T47D (cell line): Measurements from ENCODE around the gene HDGFL3.
"Not testable (repeated sequence)": the region's sequence is repeated elsewhere in the genome, so short reads cannot be mapped to it uniquely, and the experiment has no call there.

ENCODE experiments used
- DNase-seq, 2 experiments: peaks; one replicate each; pipeline versions ENCODE4 v3.0.0 to v3.0.0-alpha.2; 2011 to 2012; ENCODE audit warnings: low read depth in 1 of 2, low spot score in 1 of 2
- JUND ChIP-seq: IDR thresholded peaks from 2 replicates; pipeline ENCODE4 v1.6.1; 2012; ENCODE audit warnings: low read depth
- in situ Hi-C: cut with HindIII; loops from 2 replicates; pipeline ENCODE4 v1.10.0; 2016; ENCODE audit warnings: low sequenced_read_pairs, low pct_unique_long_range_greater_than_20kb

Gene HDGFL3

DNA sequence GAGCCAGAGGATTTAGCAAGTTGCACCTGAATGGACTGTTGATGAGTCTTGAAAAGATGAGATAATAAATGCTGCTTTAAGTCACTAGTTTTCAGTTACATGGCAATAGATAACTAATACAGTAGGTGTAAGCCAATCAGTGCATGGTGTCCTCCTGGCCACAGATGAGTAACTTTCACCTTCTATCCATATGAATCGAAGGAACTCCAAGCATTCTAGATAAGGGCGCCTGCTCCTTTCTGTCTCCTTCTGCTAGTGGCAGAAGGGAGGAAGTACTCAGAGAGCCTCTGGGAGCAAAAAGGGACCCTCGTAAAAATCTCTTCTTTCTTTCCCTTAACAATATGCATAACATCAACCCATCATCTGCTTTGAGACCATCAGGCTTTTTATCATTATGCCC, 62.9 kb downstream of the HDGFL3 start:
- in situ Hi-C loops, result no loop called here

DNA sequence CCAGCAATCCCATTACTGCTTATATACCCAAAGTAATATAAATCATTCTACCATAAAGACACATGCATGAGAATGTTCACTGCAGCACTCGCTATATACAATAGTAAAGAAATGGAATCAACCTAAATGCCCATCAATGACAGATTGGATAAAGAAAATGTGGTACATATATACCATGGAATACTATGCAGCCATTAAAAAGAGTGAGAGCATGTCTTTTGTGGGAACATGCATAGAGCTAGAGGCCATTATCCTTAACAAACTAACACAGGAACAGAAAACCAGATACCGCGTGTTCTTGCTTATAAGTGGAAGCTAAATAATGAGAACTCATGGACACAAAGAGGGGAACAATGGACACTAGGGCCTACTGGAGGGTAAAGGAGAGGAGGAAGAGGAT, 65.5 kb downstream of the HDGFL3 start:
- DNase-seq, in situ Hi-C loops: not testable (repeated sequence)

More for the DNA sequence above, 62.9 kb downstream of the HDGFL3 start:
- DNase-seq, result no peak
- no peak for TF ChIP-seq JUND

DNA sequence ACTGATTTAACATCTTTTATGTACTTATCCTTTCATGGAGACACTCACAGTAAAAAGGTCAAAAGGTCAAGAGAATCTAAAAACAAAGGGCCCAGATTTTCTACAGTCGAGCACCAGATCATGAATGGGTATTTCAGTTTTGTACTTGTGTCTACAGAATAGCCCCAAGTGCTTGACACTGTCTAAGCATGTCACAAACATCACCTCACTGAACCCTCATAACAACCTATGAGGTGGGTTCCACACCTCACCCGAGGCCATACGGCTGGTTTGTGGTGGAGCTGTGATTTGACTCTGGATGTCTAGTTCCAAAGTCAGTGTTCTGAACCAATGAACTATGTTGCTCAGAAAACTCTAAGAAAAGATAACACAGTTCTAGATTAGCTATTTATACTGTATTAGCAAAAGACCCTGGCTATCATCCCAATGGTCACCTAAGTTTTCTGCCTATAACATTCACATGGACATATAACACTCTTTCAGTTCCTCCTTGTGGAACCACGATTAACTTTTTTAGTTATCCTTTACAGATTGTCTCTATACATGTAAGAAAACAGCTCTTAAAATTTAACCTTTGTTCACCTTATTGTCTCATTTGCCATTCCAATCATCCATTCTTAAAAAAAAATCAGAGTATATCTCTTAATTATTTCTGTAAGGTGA, 74.6 kb downstream of the HDGFL3 start:
- TF ChIP-seq JUND, result no peak
- in situ Hi-C loops, result no loop called here
- no peak for DNase-seq

DNA sequence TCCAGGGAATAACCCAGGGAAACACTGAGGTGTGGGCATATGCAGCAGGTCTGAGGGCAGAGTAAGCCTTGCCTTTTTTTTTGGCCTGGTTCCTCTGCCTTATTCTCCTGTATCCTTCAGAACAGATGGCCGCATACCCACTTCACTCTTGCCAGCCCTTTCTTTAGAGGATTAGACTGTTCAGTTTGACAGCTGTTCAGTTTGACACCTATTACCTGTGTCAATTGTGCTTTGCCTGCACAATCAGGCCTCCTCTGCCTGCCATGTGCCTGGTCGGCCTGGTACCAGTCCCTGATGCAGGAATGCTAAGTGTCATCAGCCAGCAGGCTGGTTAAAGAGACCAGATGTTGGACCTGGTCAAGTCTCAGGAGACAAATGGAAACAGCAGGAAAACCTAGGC, 77.8 kb downstream of the HDGFL3 start:
- TF ChIP-seq JUND, result no peak
- in situ Hi-C loops, result no loop called here
- DNase-seq, result no peak

- peak in 1 of 2 experiments; percentile 69 for DNase-seq
- no peak for TF ChIP-seq JUND
- in situ Hi-C loops, result no loop called here
These were observed 80.0 kb downstream of the HDGFL3 start for GRCh38 chr15:83127547-83128150.

DNA sequence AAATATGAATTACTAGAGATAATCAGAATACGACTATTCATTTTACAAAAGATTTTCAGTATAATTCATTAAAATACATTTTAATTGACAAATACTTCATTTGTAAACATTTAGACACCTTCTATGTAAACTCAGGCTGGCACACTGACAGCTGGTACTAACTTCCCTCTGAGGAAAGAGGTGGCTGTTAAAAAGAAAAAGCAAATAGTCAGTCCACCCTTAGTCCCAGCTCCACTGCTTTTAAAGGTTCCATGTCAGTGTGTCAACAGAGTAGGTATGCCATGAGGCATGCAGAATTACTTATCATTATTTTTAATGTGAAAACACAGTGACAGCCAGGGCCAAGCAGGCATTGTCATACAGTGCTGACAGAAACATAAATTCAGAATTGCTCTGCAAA, 84.1 kb downstream of the HDGFL3 start:
- in situ Hi-C loops, result no loop called here
- no peak for TF ChIP-seq JUND
- no peak for DNase-seq

DNA sequence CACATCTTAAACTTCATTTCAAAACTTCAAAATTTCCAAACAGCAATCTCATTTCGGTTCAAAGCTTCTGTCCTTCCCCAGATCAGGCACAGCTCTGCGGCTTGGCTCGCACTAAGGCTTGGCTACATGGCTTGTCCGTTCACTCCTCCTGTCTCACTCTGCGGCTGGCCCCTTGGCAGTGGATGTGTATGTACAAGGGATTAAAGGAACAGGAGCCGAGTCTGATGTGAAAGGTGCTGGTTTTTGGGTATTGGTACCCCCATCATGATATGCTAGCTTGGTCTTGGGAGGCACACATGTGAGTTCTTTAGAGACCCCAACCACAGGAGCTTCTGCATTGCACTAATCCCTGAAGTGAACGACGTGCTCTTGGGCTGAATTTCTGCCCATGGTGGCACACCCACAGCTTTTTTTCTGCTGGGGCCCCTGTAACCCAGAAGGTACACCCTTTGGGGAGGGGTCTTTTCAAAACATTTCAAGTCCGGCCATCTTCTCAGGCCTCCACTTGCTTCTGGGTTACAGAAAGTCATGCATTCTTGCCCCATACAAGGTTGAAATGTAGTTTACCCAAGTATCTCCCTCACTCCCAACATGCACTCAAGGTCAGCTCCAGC, 87.5 kb downstream of the HDGFL3 start:
- no peak for DNase-seq
- in situ Hi-C loops, result no loop called here
- no peak for TF ChIP-seq JUND

DNA sequence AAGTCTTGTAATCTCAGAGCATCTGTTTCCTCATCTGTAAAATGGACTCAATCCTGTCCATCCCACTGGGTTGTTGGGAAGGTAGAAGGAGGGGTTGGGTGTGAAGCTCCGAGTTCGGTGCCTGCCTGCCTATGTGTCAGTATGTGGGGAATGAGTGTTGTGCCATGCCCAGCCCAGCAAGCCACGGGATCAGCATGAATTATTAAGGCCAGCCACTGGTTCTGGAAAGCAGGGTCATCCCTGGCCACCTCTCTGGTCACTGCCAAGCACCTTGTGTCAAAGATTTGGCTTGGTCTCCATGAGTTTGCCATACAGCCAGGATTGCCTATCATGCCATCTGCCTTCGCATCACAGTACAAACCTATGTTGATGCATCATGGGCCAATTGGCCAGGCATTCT, 88.7 kb downstream of the HDGFL3 start:
- in situ Hi-C loops, result no loop called here
- DNase-seq, result no peak
- TF ChIP-seq JUND, result no peak

DNA sequence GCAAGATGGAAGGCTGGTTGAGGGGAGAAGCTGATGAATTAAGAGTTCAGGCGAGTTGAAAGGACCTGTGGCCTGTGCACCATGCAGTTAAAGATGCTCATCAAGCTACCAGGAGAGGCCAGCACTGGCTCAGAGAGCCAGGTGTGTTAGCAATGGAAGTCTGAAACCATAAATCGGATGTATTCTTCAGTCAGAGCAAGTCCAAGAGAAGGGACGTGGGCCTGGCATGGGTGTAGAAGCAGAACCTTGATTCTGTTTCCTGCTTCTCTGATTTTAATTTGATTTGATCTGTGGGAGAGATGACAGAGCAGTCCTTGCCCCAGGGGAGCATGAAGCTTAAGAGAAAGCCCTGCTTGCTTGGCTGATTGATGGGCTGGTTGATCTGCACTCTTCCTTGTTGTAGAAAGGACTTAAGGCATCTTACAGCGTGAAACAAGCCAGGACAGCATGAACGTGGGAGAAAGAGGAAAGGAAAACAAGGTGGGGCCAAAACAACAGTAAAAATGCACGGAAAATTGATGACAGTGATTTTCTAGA, 89.3 kb downstream of the HDGFL3 start:
- in situ Hi-C loops, result no loop called here
- DNase-seq, result no peak
- no peak for TF ChIP-seq JUND

DNA sequence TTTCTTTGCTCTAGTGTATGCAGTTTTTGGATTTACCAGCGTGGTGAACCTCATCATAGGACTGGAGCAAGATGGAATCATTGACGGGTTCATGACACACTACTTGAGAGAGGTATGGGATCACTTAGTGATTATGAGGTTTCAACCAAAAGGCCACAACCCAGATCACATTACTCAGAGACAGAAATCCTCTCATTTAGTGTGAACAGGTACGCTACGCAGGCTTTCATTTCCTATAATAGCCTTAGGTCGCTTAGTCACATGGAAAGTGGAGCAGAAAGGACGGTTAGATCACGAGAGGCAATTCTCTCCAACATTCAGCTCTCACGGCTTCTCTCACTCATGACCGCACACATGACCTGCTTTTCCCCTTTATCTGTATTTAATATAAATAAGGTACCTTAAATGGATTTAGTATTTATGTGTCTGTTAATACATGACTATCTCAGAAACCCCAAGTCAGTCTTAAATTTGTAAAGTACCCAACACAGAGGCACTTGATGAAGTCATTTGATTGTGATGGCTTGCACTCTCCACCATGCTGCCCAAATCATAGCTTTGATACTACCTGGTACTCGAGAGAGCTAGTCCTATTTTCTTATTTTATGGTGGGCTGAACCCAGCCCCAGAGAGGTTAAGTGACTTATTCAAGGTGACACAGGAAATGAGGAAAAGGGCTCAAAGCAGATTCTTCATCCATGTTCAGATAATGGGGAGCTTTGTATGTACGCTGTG, 91.6 kb downstream of the HDGFL3 start:
- DNase-seq, result no peak
- in situ Hi-C loops, result no loop called here
- no peak for TF ChIP-seq JUND

GRCh38 chr15:83115410-83115809, 92.2 kb downstream of the HDGFL3 start:
- no peak for TF ChIP-seq JUND
- no peak for DNase-seq
- in situ Hi-C loops, result no loop called here

- no peak for TF ChIP-seq JUND
- DNase-seq, result no peak
- in situ Hi-C loops, result no loop called here
These were observed 92.8 kb downstream of the HDGFL3 start for GRCh38 chr15:83114856-83115255.

DNA sequence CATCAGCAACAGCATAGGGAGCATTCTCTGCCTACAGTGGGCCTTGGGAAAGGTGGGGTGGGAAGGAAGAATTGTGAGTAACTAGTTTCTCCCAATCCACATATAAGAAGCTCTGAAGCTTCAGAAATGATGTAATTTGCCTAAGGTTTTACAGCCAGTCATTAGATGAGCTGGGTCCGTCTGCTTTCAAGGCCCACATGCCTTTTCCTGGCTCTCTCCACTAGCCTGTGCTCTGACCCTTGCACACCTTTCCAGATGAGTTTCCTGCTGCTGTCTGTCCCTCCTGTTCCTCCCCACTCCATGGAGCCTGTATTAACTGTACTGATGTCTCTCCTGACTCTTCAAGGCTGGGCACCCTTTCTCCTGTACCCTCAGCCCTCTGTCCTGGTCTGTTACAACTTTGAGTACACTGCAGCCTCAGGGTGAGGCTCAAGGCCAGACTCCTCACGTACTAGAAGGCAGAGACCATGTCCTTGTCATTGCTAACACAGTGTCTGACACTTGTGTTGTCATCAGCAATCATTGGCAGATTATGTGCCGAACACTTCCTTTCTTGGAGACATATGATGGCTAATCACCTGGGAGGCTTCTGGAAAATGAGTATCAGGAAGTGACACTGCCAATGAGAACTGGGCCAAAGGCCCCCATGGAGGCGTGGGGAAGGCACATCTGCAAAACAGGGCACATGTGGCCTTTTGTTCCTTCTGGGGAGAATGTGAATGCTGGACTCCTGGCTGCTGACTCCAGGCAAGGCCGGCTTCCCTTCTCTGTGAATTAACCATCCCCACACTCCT, 93.5 kb downstream of the HDGFL3 start:
- TF ChIP-seq JUND, result no peak
- DNase-seq, result no peak
- in situ Hi-C loops, result no loop called here
